ENCODE data around the gene EPPIN.

- no peak for TF ChIP-seq POLR2AphosphoS5 (IDR thresholded peaks at IDR 0.05)
- TF ChIP-seq, protein P1, sequence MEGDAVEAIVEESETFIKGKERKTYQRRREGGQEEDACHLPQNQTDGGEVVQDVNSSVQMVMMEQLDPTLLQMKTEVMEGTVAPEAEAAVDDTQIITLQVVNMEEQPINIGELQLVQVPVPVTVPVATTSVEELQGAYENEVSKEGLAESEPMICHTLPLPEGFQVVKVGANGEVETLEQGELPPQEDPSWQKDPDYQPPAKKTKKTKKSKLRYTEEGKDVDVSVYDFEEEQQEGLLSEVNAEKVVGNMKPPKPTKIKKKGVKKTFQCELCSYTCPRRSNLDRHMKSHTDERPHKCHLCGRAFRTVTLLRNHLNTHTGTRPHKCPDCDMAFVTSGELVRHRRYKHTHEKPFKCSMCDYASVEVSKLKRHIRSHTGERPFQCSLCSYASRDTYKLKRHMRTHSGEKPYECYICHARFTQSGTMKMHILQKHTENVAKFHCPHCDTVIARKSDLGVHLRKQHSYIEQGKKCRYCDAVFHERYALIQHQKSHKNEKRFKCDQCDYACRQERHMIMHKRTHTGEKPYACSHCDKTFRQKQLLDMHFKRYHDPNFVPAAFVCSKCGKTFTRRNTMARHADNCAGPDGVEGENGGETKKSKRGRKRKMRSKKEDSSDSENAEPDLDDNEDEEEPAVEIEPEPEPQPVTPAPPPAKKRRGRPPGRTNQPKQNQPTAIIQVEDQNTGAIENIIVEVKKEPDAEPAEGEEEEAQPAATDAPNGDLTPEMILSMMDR (IDR thresholded peaks at IDR 0.05): no peak
- TF ChIP-seq EP300 (IDR thresholded peaks at IDR 0.05): no peak
- no peak for TF ChIP-seq POLR2A (IDR thresholded peaks at IDR 0.05)
These were observed 40.8 kb downstream of the EPPIN start for GRCh38 chr20:45506398-45506797.
